CD4-positive, alpha-beta T cell treated with Interleukin-10 for 1 hour (primary cell): ENCODE data around the gene INSRR.

Experiments used
- DNase-seq: peaks from one replicate; pipeline ENCODE4 v3.0.0-alpha.2; 2020

INSRR gene

DNA sequence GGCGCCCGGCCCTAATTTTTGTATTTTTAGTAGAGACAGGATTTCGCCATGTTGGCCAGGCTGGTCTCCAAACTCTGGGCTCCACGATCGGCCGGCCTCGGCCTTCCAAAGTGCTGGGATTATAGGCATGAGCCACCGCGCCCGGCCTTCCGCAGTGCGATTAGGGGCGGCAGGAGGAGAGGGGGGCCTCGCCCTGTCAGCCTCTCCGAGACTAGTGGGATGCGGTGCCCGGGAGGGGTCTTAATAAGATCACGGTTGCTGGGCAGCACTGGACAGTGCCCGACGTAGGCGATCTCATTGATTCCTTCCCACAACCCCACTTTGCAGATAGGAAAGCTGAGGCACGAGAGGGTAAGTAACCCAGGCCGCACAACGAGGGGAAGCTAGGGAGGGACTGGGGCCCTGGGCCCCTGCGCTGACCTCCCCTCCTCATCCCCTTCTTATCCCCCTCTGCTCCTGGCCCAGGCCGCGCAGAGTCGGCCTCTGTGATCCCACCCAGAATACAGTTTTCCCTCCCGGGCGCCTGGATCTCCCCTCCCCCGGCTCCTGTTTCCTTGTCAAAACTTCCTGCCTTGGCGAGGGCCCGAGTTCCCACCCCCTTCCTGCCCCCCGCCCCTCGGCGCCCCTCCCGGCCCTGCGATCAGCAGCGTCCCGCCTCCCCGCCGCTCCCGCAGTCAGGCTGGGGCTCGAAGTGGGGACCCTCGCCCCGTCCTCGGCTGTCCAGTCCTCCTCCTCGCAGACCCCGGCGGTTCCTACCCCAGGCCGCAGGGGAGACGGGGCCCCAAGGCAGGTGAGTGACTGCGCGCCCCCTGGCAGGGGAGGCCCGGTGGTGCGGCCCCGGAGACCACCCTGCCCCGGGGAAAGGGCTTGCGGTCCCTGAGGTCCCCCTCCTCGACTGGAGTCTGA lies 34.4 kb upstream of the INSRR start, which contains the start of gene PEAR1:
Gene PEAR1 (plus strand): TSS at position 671 of the 906 bp plus-strand sequence. CDS start 10,209 bp downstream, outside the sequence.
- no peak for DNase-seq

DNA sequence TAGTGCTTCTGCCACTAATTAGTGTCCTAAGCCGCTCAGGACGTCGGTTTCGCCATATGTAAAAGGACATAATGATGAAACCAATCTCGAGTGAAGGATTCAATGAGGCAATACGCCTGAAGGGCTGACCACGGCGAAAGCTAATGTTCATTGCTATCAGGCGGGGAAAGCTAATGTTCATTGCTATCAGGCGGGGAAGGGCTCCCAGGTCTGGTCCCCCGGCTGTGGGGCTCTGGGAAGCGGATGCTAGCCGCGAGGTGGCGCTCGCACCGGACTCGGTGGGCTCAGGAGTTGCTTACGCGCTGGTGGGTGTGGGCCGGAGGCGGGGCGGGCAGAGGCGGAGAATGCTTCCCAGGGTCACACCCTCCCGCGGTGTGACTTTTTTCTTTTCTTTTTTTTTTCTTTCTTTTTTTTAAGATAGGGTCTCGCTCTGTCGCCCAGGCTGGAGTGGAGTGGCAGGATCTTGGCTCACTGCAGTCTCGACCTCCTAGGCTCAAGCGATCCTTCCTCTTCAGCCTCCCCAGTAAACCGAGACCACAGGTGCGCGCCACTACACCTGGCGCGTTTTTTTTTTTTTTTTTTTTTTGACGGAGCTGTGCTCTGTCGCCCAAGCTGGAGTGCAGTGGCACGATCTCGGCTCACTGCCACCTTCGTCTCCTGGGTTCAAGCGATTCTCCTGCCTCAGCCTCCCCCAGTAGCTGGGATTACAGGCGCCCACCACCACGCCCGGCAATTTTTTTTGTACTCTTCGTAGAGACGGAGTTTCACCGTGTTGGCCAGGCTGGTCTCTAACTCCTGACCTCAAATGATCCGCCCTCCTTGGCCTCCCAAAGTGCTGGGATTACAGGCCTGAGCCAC lies 33.5 kb upstream of the INSRR start:
- peak; percentile 86 for DNase-seq

DNA sequence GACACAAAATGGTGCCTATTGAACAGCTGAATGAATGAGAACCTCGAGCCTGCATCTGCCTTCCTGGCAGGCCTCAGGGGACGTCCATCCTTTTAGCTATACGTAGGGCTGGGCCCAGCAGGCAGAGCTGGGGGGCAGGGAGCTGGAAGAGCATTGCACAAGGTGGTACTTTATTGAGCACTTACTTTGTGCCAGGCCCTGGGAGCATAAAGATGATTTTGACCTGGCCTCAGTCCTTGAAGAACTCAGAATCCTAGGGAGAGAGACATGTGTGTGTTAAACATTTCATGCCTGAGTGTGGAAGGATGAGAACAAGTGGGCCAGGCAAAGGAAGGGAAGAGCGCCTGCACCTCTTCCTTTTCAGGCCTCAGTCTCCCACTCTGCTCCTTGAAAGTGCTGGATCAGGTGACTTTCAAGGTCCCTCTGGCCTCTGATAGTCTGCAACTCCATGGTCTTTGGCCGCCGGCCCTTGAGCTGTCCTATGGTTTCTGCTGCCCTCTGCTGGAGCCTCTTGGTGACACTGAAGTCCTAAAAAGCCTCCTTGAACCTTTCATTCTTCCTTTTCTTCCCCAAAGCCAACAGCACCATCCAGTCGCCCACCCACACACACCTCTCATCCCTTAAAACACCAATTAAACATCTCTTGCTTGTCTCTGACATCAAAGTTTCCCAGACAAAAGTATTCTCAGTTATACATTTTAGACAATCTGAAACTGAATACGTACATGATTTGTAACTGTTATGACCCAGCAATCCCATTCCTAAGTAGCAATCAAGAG lies 31.1 kb upstream of the INSRR start:
- DNase-seq = peak; percentile 62

DNA sequence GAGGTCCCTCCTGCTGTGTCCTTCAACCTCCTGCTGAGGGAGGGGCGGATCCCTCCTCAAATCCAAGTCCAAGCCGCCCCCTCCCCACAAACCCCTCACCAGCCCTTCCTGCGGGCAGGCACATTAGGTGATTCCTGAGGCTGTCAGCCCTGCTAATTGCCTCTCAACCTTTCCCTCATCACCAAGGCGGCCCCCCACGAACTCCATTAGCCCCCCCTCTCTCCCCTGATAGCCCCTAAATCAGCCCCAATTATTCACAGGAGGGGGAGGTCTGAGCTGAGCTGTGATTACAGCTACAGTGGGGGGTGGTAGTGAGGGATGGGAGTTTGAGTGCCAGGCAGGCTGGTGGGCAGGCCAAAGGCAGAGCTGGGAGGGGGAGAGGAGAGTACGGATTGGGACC lies 28.8 kb upstream of the INSRR start:
- no peak for DNase-seq

DNA sequence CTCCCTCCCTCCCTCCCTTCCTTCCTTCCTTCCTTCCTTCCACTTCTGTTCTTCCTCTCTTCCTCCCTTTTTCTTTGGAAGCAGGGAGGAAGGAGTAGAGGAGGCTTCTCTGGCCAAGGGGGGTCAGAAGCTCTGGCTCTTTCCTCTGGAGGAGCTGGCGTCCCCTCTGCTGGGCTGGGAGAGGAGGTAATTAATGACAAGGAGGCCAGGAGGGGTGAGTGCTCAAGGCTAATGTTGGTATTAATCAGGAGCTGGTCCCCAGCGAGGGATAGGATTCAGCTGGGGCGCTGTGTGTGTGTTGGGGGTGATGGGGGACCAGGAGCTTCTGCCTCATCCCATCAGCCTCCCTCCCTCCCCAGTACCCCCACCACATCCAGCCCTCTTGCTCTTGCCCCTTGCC lies 28.4 kb upstream of the INSRR start:
- DNase-seq = no peak

DNA sequence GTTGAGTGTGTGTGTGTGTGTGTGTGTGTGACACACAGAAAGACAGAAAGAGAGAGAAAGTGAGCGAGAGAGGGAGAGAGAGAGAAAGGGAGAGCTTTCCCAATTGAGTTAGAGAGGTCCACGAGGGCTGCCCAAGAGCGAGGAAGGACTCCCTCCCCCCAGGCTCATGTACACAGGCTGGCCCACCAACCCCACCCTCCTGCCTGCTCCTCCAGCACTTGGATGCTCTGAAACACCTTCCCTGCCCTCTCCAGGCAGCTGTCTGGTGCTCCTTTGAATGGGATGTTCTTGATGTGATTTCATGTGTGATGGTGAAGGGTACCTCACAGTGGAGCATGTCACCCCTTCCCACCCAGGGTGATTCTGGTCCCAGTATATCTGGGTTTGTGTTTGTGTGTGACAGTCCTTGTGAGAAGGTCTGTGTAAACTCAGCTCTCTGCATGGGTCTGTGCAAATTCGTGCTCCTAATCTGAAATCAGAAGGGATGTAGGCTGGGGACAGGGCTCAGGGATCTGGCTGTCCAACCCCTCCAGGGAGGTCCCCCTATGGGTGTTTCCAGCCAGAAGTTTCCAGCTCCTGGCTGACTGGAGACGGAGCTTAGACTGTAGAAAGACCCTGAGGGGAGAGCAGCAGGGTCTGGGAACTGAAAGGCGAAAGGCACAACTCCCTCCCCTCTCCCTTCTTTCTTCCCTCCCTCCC lies 27.8 kb upstream of the INSRR start:
- no peak for DNase-seq

DNA sequence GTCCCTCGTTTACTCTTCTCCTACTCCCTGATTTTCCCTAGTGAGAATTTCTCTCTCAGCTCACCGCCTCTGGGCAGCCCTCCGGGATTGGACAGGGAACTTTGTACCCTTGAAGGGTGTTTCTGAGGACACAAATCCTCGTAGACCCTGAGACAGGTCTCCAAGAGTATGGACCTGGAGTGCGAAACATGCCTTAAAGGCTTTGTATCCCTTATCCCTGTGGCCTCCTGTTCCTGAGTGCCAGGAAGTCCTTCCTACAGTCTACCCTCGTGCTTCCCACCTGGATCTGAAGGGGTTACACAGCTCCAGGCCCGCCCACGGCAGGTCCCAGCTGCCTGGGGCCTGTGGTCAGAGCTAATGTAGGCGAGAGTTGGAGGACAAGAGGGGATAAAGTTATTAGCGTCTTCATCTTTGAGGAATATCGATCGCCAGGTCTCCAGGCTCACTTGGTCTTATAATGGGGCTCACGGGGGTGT lies 27.0 kb upstream of the INSRR start:
- no peak for DNase-seq

DNA sequence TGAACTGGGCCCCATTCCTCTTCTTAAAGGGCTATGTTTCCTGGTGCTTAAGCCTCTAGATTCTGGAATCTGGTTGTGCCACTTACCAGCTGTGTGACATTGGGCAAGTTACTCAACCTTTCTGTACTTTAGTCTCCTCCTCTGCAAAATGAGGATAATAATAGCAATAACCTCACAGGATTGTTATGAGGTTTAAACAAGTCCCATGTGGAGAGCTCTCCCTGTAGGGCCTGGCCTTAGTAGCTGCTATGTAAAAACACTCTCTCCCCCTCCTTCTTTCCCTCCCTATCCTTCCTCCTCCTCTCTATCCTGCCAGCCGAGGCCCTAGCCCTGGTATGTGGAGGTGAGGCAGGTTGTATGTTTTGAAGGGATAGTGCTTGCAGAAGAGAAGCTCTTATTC lies 26.4 kb upstream of the INSRR start:
- no peak for DNase-seq

DNA sequence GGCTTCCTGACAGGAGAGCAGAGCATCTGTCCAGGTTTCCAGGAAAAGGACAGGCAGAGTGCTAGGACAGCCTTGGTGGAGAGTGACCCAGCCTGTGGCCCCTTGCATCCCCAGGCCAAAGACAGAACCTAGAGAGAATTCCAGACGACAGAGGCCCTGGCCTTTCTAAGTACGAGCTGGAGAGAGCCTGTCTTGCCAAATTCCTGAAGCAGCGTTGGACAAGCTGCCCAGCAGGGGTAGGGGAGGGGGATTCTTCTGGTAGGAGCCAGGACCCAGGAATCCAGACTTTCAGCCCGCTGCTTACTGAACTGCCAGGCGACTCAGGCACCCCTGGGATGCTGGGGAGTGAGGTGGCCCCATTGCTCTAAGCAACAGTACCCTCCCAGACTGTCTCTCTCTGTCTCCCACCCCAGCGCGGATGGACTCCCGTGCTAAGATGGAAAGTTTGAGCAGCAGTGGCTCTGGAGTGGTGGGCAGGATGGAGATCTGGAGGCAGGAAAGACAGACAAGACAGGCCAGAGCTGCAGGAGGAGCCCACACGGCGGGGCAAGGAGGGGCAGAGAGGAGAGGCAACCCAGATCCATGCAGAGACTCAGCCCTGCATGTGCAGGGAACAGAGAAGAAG lies 25.8 kb upstream of the INSRR start:
- no peak for DNase-seq

DNA sequence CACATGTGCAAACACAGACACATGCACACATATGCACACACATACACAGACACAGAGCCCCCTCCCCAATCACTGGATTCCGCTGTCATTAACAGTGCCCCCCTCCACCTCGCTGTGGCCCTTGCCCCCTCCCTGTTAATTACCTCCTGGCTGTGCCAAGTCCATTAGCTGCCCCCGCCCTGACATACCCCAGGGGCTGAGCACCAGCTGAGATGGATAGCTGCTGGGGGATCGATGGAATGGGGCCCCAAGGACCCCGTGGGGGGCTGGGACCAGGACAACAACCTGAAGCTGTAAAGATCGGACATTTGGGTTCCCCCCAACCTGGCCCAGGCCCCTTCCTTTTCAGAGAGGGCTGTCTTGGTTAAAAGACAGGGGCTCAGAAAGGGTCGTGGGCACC lies 25.0 kb upstream of the INSRR start:
- no peak for DNase-seq

DNA sequence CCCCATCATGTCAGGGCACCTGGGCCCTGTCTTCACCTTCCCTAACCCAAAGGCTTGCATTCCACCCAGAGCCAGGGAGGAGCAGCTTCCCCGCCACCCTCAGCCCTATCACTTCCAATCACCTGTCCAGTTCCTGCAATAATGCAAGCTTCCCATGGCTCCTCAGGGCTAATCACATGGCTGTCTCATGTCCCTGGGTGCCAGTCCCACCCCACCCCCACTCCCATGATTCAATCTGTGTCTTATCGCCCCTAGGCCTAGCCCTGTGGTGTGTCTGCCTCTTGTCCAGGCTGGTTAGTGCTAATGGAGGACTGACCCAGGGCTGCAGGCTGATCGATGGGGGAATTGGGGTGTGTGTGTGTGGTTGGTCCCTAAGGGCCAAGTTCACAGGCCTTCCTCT lies 23.6 kb upstream of the INSRR start:
- DNase-seq = no peak

DNA sequence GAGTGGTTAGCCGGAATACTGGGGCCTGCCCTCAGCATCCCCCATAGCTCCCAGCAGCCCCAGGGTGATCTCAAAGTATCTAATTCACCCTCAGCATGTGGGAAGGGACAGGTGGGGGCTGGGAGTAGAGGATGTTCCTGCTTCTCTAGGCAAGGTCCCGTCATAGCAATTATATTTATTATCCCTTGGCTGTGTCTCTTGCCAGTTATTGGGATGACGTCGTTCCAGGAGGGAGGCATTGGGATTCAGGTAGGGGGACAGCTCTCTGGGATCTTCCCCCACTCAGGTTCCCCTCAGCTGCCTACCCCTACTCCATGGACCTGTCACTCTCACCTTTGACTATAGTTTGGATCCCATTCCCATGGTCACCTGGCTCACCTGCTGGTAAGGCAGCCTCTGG lies 22.7 kb upstream of the INSRR start:
- DNase-seq = no peak

DNA sequence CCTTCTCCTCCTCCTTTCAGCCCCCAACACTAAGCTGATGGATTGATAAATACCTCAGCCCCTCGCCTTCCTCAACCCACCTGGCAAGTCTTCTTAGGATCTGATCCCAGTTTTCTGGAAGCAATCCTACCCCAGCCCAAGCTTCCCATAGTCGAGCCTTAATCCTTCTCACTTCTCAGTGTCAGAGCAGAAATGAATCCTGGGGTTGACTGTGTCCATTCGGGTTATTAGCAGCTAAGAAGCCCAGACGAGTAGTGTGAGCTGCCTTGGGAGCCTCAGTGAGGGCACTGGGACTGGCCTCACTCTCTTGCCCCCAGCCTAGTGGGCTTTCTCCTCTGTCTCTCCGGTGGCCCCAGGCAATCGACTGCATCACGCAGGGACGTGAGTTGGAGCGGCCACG lies 22.2 kb upstream of the INSRR start:
- DNase-seq = no peak

DNA sequence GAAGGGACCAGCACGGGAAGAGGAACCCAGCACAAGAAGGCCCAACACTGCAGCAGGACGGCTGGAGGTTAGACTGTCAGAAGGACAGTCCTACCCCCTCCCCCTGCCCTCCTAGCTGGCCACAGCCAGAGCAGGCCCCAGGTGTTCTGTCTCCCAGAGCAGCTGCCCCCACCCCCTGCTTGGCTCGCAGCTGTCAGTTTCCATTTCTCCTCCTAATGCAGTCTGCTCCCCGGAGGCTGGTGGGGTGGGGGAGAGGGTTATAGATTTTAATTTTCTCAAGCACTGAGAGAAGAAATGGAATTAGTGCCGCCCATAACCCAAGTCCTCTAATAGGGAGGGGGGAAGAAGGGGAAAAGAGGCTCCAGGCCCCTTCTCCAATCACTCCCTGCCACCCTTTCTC lies 21.6 kb upstream of the INSRR start:
- no peak for DNase-seq

DNA sequence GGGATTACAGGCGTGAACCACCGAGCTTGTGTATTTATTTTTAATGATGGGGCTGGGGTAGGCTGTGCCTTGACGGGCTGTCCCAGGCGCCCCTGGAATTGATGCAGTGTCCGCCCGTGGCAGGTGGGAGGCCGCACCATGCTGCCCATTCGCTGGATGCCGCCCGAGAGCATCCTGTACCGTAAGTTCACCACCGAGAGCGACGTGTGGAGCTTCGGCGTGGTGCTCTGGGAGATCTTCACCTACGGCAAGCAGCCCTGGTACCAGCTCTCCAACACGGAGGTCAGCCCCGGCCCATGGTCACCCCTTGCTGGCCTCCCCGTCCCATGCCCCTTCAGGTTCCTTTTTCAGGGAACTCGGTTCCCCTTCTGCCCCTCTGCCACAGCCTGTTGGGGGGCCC lies 21.0 kb upstream of the INSRR start:
- DNase-seq = no peak

DNA sequence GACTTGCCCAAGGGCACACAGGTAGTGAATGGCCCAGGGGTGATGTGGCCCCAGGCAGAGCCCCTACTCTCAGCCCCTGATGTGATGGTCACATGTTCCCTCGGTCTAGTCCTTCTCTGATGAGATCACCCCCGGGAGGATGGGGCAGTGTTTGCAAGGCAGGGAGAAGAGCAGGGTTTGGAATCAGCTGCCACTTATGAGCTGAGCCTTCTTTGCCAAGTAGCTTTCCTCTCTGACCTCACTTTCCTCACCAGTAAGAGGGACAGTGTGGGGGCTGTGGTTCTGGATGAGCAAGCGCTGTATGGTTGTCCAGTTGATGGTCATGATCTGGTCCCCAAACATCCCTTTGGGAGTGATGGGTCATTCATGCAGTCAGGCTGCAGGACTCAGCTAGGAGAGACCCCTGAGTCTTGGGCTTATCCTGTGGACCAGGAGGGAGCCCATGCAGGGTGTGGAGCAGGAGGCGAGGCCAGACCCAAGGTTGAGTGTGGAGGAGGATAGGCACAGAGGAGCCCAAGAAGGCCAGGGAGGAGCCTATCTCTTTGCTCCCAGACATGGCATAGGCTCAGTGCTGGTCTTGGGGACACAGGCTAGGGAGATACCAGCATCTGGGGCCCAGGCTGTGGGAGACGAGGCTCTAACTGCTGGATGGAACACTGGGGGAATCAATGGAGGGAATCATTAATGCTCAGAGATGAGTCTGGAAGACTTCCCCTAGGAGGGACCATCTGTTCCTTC lies 18.7 kb upstream of the INSRR start:
- no peak for DNase-seq

DNA sequence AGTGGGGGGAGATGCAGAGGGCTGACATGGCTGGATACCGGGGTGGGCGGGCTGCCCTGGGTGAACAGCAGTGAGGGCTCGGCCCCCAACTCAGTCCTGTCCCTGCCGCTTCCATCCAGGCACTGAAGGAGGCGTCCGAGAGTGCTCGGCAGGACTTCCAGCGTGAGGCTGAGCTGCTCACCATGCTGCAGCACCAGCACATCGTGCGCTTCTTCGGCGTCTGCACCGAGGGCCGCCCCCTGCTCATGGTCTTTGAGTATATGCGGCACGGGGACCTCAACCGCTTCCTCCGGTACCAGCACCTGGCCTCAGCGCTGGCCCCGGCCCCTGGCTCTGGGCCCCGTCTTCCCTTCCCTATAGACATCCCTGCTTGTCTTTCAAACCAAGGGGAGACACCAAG lies 17.4 kb upstream of the INSRR start:
- DNase-seq = no peak

DNA sequence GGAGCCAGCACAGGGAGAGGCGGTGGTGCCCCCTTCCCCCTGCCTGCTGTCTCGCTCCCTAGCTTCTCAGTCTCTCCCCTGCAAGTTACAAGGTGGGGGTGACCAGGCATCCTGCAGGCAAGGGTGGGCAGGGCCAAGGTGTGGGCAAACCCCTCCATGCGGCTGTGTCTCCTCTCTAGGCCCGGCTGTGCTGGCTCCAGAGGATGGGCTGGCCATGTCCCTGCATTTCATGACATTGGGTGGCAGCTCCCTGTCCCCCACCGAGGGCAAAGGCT lies 16.4 kb upstream of the INSRR start:
- DNase-seq = no peak

DNA sequence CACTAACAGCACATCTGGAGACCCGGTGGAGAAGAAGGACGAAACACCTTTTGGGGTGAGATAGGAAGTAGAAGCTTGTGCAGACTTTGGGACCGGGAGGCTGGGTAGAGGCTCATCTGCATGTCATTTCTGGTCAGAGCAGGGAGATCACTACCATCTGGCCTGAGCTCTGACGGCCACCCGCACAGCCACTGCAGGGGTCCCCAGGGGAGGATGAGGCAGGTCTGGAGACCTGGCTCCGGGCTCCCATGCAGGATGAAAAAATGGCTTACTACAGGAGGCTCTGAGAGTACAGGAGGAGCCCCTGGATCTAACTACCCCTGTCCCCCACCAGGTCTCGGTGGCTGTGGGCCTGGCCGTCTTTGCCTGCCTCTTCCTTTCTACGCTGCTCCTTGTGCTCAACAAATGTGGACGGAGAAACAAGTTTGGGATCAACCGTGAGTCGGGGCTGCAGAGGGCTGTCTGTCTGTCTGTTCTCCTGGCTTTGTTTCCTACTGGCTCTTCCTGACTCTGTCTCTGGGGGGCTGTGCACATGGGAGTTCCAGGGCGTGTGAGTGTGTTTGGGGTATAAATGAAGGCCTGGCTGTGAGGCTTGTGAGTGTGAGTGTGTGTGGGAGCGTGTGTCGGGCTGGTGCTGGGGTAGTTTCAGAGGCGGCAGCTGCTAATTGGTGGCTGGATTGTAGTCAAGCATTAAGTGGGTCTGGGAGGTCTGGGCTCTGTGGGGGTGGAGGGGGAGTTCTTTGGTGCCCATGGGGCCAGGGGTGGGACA lies 15.8 kb upstream of the INSRR start:
- no peak for DNase-seq

DNA sequence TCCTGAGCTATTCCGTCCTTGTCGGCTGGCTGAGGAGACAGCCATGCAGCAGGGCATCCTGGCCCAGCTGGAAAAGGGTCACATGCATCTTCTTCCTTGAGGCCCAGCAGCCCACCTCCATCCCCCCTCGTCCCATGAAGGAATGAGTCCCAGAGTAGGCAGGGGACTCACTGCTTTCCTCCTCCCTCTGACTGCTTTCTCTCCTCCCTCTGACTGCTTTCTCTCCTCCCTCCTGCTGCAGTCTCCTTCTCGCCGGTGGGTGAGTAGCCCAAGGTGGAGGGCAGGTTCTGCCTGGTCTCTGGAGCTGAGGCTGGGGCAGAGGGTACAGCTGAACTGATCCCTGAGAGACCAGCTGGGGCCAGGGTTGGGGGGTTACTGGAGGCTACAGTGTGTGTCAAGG lies 15.2 kb upstream of the INSRR start:
- no peak for DNase-seq

DNA sequence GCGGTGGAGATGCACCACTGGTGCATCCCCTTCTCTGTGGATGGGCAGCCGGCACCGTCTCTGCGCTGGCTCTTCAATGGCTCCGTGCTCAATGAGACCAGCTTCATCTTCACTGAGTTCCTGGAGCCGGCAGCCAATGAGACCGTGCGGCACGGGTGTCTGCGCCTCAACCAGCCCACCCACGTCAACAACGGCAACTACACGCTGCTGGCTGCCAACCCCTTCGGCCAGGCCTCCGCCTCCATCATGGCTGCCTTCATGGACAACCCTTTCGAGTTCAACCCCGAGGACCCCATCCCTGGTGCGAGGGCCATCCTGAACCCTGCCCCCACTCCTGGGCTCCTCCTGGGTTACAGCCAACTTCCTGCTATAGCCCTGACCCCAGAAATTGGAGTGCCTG lies 14.7 kb upstream of the INSRR start:
- DNase-seq = no peak
